ENCODE measurements around the gene CYP2S1.

DNA sequence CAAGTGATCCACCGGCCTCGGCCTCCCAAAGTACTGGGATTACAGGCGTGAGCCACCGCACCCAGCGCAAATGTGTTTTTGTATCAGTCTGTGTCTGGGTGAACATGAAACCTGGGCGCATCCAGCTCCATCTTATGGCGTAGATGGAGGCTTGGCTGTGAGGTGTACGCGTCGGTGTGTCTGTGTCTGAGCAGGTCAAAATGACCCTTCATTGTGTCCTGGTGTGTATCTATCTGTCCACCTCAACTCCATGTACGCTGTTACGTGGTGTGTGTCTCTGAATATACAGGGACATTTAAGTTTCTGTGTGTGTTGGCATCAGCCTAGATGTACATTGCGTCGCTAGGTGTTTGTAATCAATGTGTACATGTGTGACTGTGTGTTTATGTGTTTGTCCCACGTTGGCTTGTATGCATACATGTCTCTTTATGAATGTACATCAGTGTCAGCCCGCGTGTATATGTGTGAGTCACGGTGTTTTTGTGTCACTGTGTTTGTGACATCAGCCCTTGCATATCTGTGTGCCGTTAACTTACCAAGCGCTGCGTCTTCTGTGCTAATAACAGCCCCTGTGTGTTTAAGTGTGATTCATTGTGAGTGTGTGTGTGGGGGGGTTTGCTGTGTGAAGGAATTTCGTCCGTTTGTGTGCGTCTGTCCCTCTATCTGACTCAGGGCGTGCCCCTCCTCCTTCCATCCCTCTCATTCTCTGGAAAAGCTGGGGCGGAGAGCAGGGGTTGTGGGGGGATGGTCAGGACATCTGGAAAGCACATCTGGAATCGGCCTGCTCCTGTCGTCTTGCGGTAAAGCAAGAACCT, 32.4 kb downstream of the CYP2S1 start:
- no peak for TF ChIP-seq CTCF (IDR thresholded peaks at IDR 0.05; ENCODE audit: insufficient read depth, low read depth, low read length)
- TF ChIP-seq EZH2 (IDR thresholded peaks at IDR 0.05; ENCODE audit: insufficient read depth, low read length) = no peak
